Measurements from ENCODE around the gene KRABD2.
A peak's percentile ranks its signal among the peaks of the same experiment; 100 is the strongest.
"Not testable (repeated sequence)": the region's sequence is repeated elsewhere in the genome, so short reads cannot be mapped to it uniquely, and the experiment has no call there.

Gene KRABD2

DNA sequence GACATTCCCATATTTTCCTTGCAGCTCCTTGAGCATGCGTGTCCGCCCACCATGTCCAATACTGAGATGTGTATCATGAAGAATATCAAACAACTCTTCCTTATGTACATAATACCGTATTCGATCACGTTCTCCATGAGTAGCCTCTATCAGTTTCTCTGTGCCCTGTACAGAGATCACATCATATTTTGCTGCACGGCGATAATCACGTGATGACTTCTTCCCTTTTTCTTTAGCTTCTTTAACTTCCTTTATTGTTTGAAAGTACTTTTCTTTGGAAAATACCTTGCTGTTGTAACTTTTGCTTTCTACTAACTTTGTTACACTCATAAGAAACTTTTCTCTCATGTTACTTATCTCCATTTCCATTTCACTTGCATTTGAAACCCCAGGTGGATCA is 6.6 kb downstream of the KRABD2 start:
- DNase-seq: no peak
- ATAC-seq: no peak
- intact Hi-C loops (cut with micrococcal nuclease): no loop called here

DNA sequence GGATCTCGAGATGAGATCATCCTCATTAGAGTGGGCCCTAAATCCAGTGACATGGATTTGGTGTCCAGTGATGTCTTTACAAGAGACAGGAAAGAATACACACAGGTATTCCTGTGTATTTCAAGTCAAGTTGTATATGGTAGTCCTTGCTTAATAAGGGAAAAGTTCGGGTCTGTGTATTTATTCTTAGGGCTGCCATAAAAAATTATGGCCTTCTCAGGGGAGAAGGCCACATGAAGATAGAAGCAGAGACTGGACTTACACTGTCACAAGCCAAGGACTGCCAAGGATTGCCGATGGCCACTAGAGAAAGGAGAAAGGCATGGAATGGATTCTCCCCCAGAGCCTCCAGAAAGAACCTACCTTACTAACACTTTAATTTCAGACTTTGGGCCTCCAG is 8.3 kb downstream of the KRABD2 start:
- intact Hi-C loops (cut with micrococcal nuclease): no loop called here
- DNase-seq (no peak), ATAC-seq (no peak)

DNA sequence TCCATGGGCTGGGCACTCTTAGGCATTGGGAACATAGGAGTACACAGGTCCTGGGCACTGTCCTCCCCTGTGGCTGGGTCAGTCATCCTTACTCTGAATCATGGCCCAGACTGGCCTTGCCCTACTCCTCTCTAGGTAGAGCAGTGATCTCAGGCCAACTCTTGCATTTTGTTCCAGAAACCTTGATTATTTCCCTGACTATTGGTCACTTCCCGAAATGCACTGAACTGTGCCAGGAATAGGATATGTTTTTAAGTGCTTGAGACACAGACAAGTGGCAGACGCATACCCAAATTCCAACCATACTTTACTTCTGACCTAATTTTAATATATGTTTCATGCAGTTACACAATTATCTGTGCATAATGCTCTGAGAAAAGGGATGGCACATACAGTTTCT is 10.3 kb downstream of the KRABD2 start:
- peak; percentile 53 for ATAC-seq
- no peak for DNase-seq
- intact Hi-C loops (cut with micrococcal nuclease): no loop called here

DNA sequence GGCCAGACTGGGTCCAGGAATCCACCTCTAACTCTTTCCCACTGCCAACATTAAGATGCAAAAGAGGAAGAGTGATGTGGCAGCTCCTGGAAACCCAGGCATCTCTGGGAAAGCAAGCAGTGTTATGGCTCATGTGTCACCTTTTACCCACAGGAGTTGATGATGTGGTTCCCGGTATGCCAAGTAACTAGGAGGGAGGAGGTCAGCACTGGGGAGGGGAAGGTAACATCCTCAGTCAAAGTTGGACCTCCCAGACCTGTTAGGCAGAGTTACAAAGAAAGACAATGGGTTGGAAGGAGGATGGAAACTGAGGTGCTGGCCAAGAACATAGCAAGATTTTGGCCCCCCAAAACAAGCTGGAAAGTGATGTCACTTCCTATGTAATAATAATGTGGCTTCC is 11.4 kb downstream of the KRABD2 start:
- intact Hi-C loops (cut with micrococcal nuclease): no loop called here

DNA sequence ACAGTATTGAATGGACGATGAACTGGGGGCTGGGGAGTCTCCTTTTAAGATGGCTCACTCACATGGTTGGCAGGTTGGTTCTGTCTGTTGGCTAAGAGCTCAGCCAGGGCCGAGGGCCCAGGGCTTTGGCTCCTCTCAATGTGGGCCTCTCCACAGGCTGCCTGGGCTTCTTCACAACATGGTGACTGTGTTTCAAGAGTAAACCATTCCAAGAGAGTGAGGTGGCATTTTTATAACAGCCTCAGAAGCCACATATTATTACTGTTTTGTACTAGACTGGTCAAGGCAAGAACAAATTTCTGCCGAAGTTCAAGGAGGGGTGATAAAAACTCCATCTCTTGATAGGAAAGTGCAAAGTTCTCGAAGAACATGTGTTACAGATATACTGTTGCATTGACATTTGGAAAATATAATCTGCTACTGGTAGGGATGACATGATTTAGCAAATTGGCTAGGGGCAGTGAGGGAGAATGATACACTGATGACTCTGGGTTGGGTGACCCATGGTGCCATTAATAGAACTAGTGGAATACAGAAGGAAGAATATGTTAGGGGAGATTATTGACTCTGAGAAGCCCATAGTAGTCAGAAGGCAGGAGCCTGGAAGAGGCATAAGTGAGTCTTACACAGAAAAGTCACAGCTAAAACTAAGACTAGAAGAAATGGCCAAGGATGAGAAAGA is 13.7 kb downstream of the KRABD2 start:
- ATAC-seq: no peak
- DNase-seq: no peak
- intact Hi-C loops (cut with micrococcal nuclease): no loop called here

More for the DNA sequence above, 11.4 kb downstream of the KRABD2 start:
- DNase-seq (no peak), ATAC-seq (peak; percentile 36)

DNA sequence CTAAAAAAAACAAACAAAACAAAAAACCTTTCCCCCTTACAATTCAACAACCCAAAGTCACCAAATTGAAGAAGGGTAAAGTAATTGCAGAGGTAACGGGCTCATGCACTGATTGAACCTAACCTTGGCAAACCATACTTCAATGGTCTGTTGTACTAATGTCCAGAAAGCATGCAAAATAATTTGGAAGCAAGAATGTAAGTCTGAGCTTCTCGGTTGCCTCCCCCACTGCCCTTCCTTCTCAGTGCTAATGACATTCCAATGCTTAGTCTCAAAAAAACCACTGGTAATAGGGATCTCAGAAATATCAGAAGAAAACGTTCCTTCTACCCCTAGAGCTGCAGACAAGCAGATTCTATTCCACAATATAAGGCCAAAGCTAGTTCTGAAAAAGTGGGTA is 15.8 kb downstream of the KRABD2 start:
- DNase-seq (no peak), ATAC-seq (no peak)
- intact Hi-C loops (cut with micrococcal nuclease): no loop called here

DNA sequence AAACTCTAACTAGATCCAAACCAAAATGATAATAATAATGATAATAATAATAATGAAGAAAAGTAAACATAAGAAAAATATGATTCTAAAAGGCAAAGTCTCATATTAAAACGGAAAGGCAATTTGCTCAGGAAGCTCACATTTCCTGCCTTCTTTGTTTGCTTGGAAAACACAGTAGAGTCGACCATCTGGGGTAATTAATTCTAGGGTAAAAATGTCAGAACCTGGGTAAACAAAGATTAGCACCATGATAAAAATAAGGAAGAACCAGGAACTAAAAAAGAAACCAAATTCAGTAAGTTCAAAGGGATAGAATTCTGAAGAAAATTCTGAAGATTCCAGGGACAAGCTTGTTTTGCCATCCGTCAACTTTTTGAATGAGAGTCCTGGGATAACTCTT is 16.2 kb downstream of the KRABD2 start:
- no peak for DNase-seq
- ATAC-seq: no peak
- intact Hi-C loops (cut with micrococcal nuclease): no loop called here

DNA sequence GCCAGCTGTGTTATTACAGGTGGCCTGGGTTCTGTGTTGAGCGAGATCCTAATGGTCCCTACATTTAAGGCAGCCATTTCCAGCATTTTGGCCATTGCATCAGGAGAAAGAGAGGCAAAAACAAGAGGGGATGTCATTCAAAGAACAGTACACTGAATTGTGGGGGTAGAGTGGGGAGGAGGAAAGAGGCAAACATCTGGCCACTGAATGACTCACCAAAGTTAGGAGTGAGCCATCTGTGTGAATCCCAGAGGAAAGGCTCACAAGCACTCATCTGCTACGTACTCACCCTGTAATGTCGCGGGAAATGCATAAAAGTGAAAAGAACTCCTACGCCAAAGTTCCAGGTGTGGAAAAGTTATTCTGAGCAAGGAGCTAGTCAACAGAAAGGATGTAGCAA is 16.7 kb downstream of the KRABD2 start:
- intact Hi-C loops (cut with micrococcal nuclease): no loop called here
- peak; percentile 93 for ATAC-seq
- no peak for DNase-seq

DNA sequence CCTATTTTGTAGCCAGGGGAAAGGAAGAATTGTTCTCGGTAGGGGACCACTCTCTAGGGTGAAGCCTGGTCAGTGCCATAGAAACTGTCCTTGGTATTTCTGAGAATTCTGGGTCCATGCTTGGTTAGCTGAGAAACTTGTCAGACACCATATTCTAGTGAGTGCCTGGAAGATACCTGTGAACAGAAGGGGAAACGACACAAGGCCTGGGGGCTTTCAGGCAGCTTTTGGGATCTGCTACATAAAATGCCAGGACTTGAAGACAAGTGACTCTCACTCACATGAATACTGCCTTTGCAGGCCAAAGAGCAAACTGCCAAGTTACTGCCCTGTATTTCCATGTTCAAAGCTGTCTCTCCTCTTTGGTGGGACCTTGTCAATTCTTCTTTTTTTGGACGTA is 18.6 kb downstream of the KRABD2 start:
- DNase-seq: no peak
- no peak for ATAC-seq
- intact Hi-C loops (cut with micrococcal nuclease): no loop called here

DNA sequence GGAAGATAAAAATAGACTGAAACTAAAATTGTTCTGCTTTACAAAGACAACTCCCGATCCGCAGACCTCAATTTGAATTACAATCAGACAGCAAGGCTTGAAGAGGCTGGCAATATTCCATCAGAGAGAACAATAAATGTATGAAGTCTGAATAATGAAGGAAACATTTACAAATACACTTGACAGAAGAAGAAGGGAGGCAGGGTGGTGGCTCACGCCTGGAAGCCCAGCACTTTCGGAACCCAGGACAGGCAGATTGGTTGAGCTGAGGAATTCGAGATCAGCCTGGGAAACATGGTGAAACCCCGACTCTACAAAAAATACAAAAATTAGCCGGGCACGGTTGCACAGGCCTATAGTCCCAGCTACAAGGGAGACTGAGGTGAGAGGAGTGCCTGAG is 22.3 kb downstream of the KRABD2 start:
- ATAC-seq (no peak), DNase-seq (no peak)
- intact Hi-C loops (cut with micrococcal nuclease): no loop called here

DNA sequence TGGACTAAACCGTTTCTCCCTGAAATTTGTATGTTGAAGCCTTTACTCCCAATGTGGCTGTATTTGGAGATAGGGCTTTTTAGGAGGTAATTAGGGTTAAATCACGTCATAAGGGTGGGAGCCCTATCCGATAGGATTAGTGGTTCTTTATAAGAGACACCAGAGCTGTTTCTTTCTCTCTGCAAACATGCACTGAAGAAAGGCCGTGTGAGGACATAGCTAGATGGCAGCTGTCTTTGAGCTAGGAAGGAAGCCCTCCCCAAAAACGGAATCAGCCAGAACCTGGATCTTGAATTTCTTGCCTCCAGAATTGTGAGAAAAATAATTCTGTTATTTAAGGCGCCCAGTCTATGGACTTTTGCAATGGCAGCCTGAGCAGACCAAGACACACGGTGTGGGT is 22.8 kb downstream of the KRABD2 start:
- intact Hi-C loops (cut with micrococcal nuclease): no loop called here
- DNase-seq (no peak), ATAC-seq (no peak)

DNA sequence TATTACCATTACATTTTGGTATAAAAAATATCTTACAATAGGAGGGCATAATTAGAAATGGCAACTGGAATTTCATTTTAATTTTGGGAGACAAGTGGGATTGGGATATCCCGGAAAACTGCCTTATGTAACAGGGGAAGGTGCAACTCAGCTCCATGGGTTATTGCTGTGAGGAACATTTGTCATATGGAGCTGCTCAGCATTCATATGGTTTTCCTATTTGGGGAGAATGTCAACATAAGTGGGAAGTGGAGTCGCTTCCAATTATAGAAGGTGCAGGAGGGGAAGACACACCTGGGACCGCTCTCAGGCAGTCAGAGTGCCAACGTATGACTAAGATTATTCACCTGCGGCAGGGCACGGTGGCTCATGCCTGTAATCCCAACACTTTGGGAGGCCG is 26.2 kb downstream of the KRABD2 start:
- ATAC-seq (no peak), DNase-seq (no peak)
- intact Hi-C loops (cut with micrococcal nuclease): no loop called here

DNA sequence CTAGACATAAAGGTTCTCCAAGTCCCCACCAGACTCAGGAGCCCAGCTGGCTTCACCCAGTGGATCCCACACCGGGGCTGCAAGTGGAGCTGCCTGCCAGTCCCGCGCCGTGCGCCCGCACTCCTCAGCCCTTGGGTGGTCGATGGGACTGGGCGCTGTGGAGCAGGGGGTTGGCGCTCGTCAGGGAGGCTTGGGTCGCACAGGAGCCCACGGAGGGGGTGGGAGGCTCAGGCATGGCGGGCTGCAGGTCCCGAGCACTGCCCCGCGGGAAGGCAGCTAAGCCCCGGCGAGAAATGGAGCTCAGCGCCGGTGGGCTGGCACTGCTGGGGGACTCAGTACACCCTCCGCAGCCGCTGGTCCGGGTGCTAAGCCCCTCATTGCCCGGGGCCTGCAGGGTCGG is 29.5 kb downstream of the KRABD2 start:
- ATAC-seq; intact Hi-C loops (cut with micrococcal nuclease); DNase-seq: not testable (repeated sequence)

DNA sequence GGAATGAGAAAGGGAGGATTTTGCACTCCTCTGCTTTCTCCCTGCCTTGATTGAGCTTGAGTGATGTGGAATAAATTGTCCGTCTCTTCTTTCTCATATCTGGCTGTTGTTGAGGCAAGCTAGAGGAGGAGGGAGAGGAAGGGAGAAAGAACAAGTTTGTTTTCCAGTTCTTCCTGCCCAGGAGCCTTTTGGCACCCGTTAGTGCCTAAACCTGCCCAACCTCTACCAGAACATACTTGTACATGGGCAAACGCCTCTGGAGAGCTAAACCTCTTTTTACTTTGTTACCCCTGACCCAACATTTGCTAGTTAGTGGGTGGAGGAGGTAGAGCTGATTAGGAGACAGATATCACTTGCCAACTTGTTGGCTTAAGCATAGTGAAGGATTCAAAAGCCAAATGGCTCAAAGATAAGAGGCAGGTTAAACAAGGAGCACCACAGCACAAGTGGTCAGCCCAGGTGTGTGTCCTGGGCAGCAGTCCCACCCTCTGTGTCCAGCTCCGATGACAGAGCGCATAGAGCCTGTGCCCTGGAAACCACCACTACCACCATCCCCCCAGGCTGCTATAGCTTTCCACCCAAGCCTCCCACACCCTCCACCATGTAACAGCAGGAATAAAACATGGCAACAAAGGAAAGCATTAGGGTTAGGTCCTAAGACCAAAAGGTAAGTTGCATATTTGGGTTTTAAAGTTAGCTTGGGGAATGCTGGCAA is 30.4 kb downstream of the KRABD2 start:
- DNase-seq (no peak), ATAC-seq (no peak)
- intact Hi-C loops (cut with micrococcal nuclease): no loop called here

DNA sequence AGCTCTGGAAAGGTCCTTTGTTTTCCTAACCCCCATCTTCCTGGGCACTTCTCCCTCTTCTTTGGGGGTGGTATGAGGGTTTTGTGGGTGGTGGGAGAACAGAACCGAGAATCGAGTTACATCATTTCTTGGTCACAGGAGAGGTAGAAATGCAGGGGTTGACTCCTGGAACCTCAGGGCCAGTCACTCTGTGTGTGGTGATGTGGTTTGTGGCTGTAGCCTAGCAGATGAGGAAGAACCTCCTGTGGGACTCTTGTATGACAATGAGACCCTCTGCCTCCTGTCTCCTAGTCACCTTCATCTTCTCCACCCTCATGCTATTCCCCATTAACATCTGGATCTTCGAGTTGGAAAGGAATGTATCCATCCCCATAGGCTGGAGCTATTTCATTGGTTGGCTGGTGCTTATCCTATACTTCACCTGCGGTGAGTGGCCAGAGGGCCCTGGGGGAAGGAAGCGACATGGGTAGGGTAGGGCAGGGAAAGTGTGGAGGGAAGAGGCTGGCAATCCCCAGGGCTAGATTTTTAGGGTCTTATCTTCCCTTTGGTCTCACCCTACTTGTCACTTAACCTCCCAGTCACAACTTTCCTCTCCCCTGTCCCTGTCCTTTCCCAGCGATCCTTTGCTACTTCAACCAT is 31.3 kb downstream of the KRABD2 start:
- ATAC-seq (no peak), DNase-seq (no peak)
- intact Hi-C loops (cut with micrococcal nuclease): no loop called here

DNA sequence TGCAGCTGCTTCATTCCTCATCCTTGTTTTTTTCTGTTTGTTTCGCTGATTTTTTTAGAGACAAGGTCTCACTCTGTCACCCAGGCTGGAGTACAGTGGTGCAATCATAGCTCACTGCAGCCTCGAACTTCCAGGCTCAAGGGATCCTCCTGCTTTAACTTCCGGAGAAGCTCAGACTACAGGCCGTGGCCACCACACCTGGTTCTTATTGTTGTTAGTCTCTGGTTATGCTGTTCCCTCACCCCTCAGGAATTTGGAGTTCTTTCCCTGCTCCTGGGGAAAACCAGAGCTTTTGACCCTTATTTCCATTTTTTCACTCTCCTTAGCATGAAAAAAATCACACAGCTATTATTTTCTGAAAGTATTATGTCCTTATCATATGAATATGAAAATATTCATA is 35.0 kb downstream of the KRABD2 start:
- intact Hi-C loops (cut with micrococcal nuclease): no loop called here
- ATAC-seq (no peak), DNase-seq (no peak)

DNA sequence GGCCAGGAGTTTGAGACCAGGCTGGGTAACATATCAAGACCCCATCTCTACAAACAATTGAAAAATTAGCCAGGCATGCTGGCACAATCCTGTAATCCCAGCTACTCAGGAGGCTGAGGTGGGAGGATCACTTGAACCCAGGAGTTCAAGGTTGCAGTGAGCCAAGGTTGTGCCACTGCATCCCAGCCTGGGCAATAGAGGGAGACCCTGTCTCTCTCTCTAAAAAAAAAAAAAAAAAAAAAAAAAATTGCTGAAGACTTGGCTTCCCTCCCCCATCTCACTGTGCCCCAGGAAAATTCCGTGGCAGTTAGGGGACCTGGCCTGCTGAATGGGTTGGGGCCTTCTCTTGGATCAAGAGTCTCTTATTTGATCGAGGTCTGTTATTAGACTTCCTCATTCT is 37.0 kb downstream of the KRABD2 start, which contains the start of gene ODF4:
ODF4 (plus strand) TSS at position 301 of the 400 bp plus-strand sequence. CDS start 212 bp downstream, outside the sequence.
- intact Hi-C loops (cut with micrococcal nuclease): no loop called here
- ATAC-seq (no peak), DNase-seq (no peak)

DNA sequence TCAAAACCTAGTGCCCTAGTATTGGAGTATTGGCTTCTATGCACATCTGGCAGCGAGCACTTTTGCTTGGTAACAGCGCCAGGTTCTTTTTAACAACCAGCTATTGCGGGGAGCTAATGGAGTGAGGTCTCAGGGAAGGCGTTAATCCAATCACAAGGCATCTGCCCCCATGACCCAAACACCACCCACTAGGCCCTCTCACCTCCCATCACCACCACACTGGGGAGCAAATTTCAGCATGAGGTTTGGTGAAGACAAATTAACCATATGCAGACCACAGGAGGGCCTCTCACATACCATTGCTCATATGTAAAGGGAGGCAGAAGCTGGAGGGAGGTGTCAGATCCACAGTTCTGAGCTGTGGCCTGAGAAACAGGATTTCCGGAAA is 37.8 kb downstream of the KRABD2 start:
- DNase-seq (no peak), ATAC-seq (no peak)
- intact Hi-C loops (cut with micrococcal nuclease): no loop called here

DNA sequence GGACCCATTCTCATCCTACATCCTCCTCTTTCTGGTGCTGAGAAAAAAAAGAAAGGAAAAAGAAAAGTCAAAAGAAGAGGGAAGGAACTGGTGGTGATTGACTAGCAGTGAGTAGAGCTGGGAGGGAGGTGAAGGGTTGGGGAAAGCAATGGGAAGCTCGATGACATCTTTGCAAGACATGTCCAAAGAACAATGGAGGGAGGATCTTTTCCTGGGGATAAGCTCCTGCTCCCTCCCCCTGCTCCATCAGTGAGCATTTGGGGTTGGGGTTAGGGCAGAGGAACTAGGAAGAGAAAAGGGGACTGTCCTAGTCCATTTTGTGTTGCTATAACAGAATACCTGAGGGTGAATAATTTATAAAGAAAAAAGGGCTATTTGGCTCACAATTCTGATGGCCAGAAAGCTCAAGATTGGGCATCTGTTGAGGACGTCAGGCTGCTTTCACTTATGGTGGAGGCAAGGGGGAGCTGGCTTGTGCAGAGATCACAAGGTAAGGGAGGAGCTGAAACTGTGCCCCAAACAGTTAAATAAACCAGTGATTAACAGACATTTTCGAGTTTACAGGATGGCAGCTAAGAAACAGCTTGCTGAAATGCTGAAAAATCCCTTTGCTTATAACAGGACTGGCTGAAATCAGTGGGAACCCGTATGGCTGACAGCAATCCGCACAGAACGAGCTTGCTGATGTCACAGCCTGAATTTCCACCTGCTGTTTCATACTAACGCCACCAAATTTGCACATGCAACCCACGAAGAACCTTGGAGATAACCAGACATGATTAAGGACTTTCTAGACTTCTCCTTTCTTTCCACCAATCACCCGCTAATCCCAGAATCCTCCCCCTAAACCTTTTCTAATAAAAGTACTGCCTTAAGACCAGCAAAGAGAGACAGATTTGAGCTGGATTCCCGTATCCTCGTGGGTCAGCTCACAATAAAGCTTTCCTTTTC is 38.4 kb downstream of the KRABD2 start:
- ATAC-seq: no peak
- no peak for DNase-seq
- intact Hi-C loops (cut with micrococcal nuclease): no loop called here

DNA sequence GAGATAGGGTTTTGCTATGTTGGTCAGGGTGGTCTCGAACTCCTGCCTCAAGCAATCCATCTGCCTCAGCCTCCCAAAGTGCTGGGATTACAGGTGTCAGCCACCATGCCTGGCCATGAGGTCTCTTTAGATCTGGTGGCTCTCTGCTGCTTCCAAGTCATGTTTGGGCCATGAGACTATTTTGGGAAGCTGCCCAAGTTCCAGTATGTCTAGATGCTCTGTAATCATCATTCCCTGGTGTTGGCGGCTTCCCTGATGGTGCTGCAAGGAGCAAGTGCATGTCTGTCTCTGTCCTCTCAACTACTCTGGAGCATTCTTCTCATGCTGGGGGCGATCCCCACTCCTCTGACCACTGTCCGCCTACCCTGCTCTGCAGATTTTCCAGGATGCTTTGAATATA is 43.2 kb downstream of the KRABD2 start:
- intact Hi-C loops (cut with micrococcal nuclease): no loop called here
- peak; percentile 70 for ATAC-seq
- no peak for DNase-seq
